GM18873 (cell line): ENCODE measurements around the gene PLEKHA6.
"Not testable (repeated sequence)": the region's sequence is repeated elsewhere in the genome, so short reads cannot be mapped to it uniquely, and the experiment has no call there.

Source experiments
- ATAC-seq: cut with Tn5 transposase; IDR thresholded peaks from one replicate; pipeline ENCODE4 v1.9.1; 2021; ENCODE audit warnings: mild to moderate bottlenecking, moderate library complexity, moderate number of reproducible peaks; ENCODE audit not compliant: unreplicated experiment, low FRiP score

Gene PLEKHA6

DNA sequence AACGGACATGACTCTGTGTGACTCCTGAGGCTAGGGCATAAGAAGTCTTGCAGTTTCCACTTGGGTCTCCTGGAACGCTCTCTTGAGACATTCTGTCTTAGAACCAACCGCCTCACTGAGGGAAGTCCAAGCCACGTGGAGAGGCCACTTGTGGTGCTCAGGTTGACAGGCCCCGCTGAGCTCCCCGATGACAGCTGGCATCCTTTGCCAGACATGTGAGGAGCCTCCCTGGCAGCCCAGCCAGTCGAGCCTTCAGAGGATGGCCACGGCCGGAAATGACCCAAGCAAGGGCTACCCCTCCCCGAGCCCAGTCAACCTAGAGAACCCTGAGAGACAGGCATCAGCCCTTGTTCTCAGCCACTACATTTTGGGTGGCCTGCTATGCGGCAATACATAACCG, 20.7 kb downstream of the PLEKHA6 start:
- ATAC-seq = no peak

DNA sequence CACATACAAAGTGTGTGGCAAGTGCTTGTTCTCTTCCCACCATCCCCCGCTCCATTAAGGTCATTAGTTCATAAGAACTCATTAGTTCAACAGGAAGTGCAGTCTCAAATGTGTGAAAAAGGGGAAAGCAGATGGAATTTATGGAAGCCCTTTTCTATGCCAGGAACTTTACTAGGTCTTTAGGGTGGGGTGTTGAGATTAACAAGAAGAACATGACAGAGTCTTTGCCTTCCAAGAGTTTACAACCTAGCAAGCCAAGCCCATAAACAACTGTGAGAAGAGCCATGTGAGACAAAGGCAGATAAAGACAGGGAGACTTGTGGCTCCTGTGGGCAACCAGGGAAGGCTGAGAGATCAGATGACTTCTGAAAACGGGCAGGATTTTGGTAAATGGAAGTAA, 21.4 kb downstream of the PLEKHA6 start:
- no peak for ATAC-seq

DNA sequence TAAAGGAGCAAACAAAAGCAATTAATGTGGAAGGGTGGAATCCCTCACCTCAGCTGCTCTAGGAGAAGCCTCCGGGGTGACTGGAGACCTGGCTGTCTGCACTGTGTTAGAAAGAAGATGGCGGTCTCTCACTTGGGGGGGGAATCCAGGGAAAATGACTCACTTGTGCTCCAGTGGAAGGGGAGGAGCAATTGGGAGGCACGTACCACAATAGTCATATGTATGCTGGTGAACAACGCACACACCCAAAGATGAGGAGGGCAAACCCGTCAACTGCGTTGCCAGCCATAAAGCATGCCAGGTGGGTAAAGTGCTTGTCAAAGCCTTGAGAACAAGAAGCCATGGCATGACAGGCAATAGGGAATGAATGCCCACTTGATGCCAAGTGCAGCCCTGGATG, 22.1 kb downstream of the PLEKHA6 start:
- no peak for ATAC-seq

DNA sequence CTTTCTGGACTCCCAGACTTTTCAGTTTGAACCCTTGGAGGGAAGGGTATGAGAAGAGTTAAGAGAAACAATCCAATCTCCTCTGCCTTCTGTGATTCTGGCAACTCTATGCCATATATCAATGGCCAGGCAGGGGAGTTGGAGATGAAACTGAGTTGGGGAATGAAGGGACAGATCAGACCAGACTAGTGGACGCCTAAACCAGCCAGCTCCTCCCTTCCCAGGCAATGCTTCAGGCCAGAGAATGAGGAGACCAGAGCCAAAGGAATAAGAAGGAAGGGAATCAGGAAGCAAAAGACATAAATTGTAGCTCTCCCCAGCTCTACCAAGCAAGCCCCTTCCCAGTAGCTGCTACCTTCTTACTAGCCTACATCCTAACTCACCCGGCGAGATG, 22.7 kb downstream of the PLEKHA6 start:
- no peak for ATAC-seq

DNA sequence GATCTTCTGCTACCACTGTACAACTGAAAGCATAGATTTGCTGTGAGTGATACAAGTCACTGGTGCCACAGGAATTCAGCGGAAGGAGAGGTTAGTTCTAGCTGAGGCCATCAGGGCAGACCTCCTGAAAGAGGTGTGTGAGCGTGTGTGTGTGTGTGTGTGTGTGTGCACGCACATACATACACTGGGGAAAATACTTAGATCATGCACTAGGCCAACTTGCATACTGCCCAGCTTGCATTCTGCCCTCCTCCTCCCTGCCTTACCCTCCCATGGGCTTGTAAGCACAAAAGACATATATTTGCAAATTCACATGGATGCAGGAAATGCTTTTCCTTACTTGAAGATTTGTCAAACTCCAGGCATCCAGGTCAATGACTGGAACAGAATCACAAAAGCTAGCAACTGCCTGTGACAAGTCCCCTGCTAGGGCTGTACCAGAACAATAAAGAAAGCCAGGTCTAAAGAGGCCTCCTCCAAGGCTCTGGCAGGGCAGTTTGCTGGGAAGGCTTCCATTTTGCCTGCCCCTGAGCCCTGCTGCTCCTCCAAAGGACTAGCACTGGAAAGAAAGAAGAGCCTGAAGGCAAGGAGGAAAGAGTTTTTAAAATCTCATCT, 23.2 kb downstream of the PLEKHA6 start:
- ATAC-seq = no peak

DNA sequence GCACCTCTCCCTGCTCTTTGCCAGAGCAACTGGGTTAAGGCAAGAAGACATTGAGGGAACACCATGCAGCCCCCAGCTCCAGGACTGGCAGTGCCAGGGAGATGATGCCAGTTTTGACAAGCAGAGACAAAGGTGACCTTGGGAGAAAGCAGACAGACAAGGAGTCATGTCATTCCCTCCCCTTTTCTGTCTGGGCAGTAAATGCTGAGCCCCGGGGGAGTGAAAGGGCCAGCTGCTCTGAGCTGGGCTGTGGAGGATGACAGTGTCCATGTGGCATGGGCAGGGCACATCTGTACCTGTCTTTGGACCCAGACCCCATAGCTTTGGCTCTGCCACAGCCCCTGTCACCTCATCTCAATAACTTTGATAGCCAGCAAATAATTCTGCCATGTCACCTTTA, 24.2 kb downstream of the PLEKHA6 start:
- ATAC-seq = no peak

DNA sequence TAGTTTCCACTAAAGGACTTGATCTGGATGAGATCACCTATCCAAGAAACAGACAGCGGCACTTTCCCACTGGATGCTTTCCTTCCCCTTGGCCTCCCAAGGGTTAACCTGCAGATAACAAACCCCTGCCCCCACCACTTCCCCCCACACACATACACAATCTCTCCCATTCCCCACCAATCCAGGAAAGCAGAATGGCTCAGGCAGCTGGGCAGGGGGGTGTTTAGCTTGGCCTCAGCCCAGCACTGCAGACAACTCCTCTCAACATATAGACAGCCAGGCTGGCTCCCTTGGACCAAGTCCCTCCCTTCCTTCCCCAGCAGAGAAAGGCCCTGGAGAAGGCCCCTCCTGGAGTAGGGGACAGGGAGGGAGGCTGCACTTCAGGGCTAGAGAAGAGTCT, 24.6 kb downstream of the PLEKHA6 start:
- no peak for ATAC-seq

DNA sequence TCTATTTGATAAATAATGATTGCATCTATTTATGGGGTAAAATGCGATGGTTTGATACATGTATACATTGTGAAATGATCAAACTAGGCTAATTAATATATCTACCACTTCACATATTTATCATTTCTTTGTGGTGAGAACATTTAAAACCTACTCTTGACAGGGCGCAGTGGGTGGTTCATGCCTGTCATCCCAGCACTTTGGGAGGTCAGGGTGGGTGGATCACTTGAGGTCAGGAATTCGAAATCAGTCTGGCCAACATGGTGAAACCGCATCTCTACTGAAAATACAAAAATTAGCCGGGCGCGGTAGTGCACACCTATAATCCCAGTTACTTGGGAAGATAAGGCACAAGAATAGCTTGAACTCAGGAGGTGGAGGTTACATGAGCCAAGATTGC, 25.3 kb downstream of the PLEKHA6 start:
- ATAC-seq = no peak

DNA sequence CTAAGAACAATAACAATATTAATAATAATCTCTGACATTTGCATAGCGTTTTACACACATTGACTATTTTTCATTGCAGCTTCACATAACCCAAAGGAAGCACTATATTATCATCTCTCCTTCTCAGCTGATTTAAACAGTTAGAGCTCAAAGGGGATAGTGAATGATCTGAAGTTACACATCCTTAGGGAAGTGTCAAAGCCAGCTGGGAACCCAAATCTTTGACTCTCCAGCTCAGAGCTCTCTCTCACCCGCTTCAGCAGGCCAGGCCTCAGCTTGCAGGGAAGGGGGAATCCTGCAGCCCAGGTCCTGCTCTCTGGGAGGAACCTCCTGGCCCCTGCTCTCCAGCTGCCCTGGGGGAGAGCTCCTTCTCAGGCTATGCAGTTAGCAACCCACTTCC, 26.3 kb downstream of the PLEKHA6 start:
- no peak for ATAC-seq

DNA sequence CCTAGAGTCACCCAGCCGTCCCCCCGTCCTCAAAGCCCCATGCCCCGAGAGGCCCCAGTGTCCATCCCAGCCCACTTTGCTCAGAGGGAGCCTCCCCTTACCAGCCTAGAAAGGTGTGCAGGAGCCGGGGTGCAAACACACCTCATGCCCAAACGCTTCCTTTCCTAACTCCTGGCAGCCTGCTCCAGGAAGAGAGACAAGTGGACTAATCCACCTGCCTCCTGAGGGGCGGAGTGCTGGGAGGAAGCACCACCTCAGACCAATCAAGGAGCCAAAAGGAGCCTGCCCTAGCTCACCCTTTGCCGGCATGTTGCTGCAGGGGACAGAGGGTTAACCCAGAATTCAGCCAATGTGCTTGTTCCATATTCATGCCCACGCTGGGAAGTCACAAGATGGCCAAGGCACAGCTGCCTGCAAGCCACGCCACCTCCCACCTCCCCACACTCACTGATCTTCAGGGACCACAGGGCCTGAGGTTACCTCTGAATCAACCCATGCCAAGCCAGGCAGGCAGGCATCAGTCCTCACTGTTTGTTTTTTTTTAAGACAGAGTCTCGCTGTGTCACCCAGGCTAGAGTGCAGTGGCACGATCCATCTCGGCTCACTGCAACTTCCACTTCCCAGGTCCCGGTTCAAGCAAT, 27.8 kb downstream of the PLEKHA6 start:
- ATAC-seq = no peak

DNA sequence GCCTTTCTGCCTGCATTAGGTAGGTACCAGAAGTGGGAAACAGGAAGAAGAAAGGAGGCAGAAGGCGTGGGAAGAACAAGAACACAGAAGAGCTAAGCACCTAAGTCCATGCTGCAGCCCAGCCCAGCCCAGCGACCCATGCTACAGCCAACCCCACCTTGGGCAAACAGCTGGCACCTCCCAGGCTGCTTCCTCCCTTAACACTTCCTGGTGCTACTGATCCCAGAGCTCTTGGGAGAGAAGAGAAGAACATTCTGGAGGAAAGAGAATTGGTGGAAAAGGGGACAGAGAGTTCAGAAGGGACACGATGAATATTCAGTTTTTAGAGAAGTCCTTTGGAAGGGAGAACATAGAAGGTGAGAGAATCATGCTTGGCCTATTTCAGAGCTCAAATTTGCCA, 28.5 kb downstream of the PLEKHA6 start:
- ATAC-seq = no peak

DNA sequence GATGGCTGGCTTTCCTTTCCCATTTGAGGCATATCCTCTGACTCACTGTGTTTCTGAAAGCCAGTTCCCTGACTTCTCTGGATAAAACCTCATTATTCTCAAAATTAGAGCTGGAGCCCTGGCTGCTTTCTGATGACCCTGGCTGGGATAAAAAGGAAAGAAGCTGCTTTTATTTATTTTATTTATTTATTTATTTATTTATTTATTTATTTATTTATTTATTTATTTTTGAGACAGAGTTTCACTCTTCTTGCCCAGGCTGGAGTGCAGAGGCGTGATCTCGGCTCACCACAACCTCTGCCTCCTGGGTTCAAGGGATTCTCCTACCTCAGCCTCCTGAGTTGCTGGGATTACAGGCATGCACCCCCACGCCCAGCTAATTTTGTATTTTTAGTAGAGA, 31.9 kb downstream of the PLEKHA6 start:
- not testable (repeated sequence) for ATAC-seq

DNA sequence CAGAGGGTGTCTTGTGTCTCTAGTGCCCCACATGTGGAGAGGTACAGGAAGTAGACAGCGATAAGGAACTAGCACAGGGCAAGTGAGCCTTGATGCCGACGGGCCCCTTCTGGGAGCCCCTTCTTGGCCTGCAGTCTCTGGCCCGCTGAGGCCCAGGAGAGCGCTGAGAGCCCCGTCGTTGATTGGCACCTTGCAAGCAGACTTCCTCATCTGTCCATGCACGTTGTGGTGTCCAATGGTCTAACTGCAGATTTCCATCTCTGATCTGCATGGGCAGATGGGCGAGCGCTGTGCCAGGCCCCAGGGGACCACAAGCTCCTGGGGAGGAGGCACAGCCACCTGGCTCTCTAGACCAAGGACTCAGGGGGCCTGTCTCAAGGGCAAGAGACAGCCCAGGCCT, 32.4 kb downstream of the PLEKHA6 start:
- no peak for ATAC-seq

DNA sequence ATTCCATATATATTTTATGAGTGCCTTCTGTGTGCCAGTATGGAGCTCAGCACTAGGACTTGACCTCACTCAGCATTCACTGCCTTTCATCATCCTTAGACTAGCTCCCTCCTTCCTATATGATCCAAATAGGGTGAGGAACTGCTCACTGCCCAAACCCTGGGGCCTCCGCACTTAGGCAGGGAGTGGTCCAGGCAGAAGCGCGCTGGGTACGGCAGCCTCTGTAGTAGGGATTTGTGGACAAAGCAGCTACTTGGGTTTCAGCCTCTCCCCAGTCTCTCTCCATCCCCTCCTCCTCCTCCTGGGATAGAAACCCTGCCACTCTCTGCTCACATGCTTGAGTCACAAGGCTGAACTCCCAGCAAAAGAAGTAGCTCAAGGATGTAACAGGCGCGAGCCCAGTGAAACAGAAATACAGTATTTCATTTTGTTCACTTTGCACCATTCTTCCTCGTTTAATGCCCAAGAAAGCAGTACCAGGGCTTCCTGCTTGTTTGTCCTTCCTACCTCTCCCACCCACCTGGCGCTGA, 32.9 kb downstream of the PLEKHA6 start:
- no peak for ATAC-seq

DNA sequence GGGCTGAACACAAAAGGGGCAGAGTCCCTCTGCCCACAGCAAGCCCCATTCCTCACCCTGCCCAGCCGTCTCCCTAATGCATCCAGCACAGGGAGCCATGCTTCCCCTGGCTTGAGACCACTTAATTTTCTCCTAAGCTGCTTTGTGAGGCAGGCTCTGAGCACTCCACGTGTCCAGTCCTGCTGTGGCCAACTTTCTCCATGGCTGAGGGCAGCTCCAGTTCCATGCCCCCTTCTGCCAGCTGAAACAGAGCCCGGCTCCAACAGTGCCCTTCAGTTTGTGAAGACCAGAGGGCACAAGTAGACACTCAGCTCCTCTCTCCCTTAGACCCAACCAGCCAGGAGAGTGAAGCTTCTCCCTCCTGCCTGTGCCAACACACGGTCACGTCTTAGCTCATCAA, 33.8 kb downstream of the PLEKHA6 start:
- ATAC-seq = no peak

DNA sequence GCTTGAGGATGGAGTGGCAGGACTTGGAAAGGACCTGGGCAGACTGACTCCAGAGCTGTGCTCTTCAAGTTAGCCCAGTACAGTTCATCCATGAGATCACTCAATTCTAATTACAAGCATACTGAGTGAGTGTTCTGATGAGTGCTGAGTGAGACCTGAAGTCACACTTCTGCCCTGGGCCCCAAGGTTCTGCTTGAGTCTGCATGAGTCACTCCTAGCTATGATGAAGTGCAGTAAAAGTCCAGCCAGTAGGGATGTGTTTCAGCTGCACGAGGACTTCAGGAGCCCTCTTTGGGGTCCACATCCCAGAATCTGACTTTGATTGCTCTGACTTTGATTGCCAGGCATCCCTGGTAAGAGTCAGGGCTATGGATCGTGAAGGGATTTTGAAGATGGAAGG, 35.8 kb downstream of the PLEKHA6 start:
- ATAC-seq = no peak

DNA sequence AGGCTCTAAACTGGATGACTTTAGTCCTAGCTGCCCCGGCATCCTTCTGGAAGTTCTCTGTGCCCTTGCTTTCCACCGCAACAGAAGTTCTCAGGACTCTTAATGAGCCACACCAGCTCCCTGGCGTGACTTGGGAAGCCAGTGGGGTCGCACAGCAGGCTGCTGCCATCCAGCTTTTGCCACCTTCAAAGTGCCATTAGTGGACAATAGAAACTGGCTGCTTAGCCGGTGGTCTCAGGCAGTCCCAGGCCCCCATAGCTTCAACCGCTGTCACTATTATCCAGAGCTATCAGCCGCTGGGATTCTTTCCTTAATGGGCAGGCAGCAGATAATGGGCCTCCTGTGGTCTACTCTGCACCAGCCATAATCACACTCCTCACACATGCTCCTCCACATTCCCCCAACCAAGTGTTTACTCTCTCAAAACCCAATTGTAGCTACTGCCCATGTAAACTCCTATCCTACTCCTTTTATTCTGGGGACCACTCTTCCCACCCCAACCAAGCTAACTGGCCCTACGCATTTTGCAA, 37.3 kb downstream of the PLEKHA6 start:
- no peak for ATAC-seq

DNA sequence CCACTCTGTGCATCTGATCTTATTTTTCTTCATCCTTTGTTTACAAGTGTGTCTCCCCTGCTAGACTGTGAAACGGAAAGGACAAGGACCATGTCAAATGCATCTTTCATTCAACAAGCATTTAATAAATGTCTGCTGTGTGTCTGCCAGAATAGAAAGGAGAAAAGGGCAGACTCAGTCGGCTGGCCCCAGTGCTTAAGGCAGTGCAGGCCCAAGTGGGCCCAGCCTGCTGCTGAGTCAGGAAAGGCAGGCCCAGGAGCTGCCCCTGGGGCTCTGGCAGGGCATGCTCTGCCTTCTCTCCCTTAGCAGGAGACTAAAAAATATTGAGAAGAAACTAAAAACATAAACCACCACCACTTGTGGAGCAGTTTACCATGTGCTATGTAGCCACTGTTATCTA, 38.1 kb downstream of the PLEKHA6 start:
- no peak for ATAC-seq

DNA sequence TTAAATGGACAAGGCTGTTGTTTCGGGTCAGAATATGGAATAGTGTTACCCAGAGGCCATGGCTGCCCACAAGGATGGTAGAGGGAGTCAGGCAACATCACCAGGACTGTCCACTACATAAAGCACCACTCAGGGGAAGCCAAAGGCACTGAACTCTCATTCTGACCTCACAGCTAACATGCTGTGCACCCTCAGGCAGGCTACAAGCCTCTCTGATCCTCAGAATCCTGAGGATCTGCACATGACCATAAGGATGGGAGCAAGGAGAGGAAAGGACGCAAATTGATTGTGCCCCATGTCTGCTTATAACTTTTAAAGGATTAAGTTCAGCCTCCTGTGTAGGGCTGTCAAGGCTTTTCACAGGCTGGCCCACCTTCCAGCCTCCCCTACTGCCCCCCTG, 38.7 kb downstream of the PLEKHA6 start:
- no peak for ATAC-seq

DNA sequence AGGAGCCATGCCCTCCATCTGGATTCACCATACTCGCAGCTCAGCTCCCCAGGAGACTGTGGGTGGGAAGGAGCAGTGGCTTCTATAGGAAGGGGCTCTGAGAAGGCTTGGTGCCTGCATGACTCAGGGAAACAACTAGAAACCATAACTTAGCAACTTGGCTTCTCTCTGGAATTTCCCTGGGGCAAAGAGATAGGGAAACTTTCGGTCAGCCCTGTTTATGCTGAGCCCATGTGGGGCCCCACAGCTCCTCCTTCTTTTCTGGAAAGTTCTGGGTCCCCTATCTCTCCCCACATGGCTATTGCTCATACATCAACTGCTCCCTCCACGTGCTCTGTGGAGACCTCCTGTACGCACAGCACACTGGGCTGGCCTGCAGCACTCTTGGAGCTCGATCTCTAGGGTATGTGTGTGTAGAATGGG, 39.3 kb downstream of the PLEKHA6 start:
- no peak for ATAC-seq

DNA sequence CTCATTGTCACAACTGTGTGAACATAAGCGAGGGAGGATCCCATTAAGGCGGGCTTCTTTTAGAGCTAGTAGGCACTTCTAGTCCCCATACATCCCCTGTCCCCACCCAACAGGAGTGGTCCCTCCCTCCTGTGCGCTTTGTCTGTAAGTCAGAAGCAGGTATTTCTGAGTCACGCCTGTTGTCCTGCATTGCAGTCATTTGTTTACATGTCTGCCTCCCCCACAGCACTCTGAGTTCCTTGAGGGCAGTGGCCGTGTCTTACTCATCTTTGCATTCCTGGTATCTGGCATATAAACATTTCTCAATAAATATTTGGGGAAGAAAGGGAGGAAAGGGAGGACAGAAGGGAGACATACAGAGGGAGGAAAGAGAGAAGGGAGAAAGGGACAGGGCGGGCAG, 40.3 kb downstream of the PLEKHA6 start:
- no peak for ATAC-seq

DNA sequence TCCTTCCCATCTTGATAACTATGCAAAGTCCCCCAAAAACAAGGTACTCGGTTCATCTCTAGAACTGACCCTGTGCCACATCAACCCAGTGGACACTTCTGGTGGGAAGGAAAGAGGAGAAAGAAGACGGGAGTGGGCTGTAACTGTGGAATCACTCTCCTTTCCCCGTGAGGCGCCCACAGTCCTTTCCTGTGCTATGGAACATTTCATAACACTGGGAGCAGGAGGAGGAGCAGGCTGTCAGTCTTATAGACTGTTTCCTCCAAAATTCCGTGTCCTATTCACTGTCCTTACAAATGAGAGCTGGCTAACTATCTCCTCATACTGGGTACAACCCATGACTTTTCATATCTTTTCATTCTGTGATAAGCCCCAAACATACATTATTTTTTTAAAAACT, 40.7 kb downstream of the PLEKHA6 start:
- no peak for ATAC-seq
